CD4-positive, CD25-positive, alpha-beta regulatory T cell (primary cell): ENCODE results near the gene RPL41. TPM values are rescaled to one million over a fixed set of nuclear protein-coding genes. Genes with fewer than 3 reads are reported as not detected.

ENCODE experiments used
- ATAC-seq, 2 donors: fragments of 150-1000 bp; cut with Tn5 transposase; one replicate each; pipeline ENCODE4 v1.10.0; 2021; ENCODE audit warnings: low read depth in 2 of 2, moderate number of reproducible peaks in 2 of 2, moderate library complexity in 1 of 2
- DNase-seq, 3 donors: peaks; one replicate each; pipeline versions ENCODE4 v3.0.0 to v3.0.0-alpha.2; 2012 to 2022; ENCODE audit warnings: mixed read lengths in 1 of 3
- H3K27ac ChIP-seq: one replicate; pipeline ENCODE4 v1.7.0; 2013; ENCODE audit warnings: mild to moderate bottlenecking, low read length; ENCODE audit not compliant: insufficient read depth, poor library complexity, severe bottlenecking
- H3K27me3 ChIP-seq: one replicate; pipeline ENCODE4 v1.7.0; 2013; ENCODE audit warnings: low read length; ENCODE audit not compliant: control insufficient read depth, insufficient read depth
- H3K36me3 ChIP-seq: one replicate; pipeline ENCODE4 v1.7.0; 2013; ENCODE audit warnings: mild to moderate bottlenecking, low read length, moderate library complexity; ENCODE audit not compliant: control insufficient read depth, insufficient read depth
- H3K4me1 ChIP-seq: 2 replicates; pipeline ENCODE4 v1.7.0; 2013; ENCODE audit warnings: mild to moderate bottlenecking, low read length; ENCODE audit not compliant: insufficient read depth, control insufficient read depth, poor library complexity, severe bottlenecking
- H3K4me3 ChIP-seq: one replicate; pipeline ENCODE4 v1.7.0; 2013; ENCODE audit warnings: low read depth, mild to moderate bottlenecking, low read length, moderate library complexity
- H3K9me3 ChIP-seq, 2 experiments: 1 replicate in 1 of 2; 2 replicates in 1 of 2; pipeline ENCODE4 v1.7.0; 2013; ENCODE audit warnings: low read length in 2 of 2, mild to moderate bottlenecking in 1 of 2, moderate library complexity in 1 of 2; ENCODE audit not compliant: control insufficient read depth in 2 of 2
- H3K27ac Mint-ChIP-seq, 3 donors: one replicate each; pipeline ENCODE4 v1.8.0; 2020 to 2022; ENCODE audit warnings: mild to moderate bottlenecking in 3 of 3, mixed read lengths in 3 of 3, moderate library complexity in 2 of 3
- H3K27me3 Mint-ChIP-seq: one replicate; pipeline ENCODE4 v1.8.0; 2022; ENCODE audit warnings: mild to moderate bottlenecking, mixed read lengths
- H3K36me3 Mint-ChIP-seq: one replicate; pipeline ENCODE4 v1.8.0; 2020; ENCODE audit warnings: mixed read lengths
- H3K4me1 Mint-ChIP-seq, 4 donors: one replicate each; pipeline ENCODE4 v1.8.0; 2020 to 2022; ENCODE audit warnings: mixed read lengths in 4 of 4, mild to moderate bottlenecking in 1 of 4
- H3K4me3 Mint-ChIP-seq, 4 donors: one replicate each; pipeline ENCODE4 v1.8.0; 2020 to 2022; ENCODE audit warnings: mild to moderate bottlenecking in 4 of 4, mixed read lengths in 4 of 4, moderate library complexity in 3 of 4
- H3K9me3 Mint-ChIP-seq, 7 donors: one replicate each; pipeline ENCODE4 v1.8.0; 2020 to 2022; ENCODE audit warnings: mixed read lengths in 7 of 7, mild to moderate bottlenecking in 3 of 7, moderate library complexity in 2 of 7
- polyA plus RNA-seq, 4 donors: library from polyadenylated mRNA; unstranded; fragments of 300-500 nt; fragmentation: Illumina TruSeq; gene quantifications; one replicate each; pipeline ENCODE4 v1.2.3, GENCODE V29; 2021
- total RNA-seq: library from RNA; stranded (reverse); gene quantifications from one replicate; pipeline ENCODE4 v1.2.3, GENCODE V29; 2022

The RPL41 gene
- total and polyA plus RNA-seq, 5 donors from 2014 or later = 4,134 to 9,760 (median 8,410) TPM

DNA sequence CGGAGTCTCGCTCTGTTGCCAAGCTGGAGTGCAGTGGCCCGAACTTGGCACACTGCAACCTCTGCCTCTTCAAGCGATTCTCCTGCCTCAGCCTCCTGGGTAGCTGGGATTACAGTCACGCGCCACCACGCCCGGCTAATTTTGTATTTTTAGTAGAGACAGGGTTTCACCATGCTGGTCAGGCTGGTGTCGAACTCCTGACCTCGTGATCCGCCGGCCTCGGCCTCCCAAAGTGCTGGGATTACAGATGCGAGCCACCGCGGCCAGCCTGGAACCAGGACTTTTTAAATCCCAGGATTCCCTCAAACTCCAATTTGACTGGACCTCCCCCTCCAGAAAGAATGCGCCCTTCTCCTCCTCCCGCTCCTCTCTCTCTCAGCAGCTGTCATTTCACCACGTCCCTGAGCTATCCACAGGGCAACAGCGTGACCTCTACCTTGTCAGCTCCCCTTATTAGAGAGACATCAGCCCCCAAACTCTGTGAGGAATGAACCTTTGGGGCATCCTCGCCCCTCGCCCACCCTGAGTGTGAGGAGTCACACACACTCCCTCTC lies 13.6 kb downstream of the RPL41 start:
- Histone ChIP-seq H3K36me3 (peaks cover 46% of the 10 kb centered on the region), H3K9me3 (peaks cover 0 to 7% of the 10 kb centered on the region in 2 experiments)

DNA sequence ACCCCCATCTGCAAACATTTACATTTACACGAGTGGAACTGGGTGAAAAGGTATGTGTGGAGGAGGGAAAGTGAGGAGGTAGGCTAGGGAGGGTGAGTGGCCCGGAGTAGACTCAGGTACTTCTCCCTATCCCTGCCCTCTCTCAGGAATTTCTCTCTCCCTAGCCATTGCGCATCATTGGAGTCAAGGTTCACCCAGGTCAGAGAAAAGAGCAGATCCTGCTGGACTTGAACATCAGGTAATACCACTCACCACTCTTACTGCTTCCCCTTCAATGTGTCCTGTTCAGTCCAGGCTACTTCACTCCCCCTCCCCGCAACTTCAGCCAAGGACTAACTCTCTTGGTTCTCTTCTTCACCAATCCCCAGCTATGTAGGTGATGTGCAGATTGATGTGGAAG lies 14.4 kb downstream of the RPL41 start:
- peaks cover 54% of the 10 kb centered on the region for H3K36me3 ChIP-seq
- H3K4me1 ChIP-seq = peaks cover 35% of the 10 kb centered on the region
- peak overlapping the region; percentile 73 to 100 (median 93) for H3K4me3 Mint-ChIP-seq

More for the DNA sequence above, 13.6 kb downstream of the RPL41 start:
- no peak for DNase-seq
- Histone ChIP-seq H3K4me1 (peaks cover 42% of the 10 kb centered on the region), H3K4me3 (peak overlapping the region; percentile 91), H3K27me3 (no peaks in the 10 kb centered on the region), H3K27ac (peak overlapping the region; percentile 86)
- H3K36me3 Mint-ChIP-seq = peaks cover 41% of the 10 kb centered on the region
- H3K9me3 Mint-ChIP-seq = peaks cover 0 to 5% (median 1%) of the 10 kb centered on the region in 7 donors
- no peak for ATAC-seq
- peak overlapping the region; percentile 91 to 98 (median 92) for H3K27ac Mint-ChIP-seq
- H3K4me3 Mint-ChIP-seq = peak overlapping the region; percentile 87 to 100 (median 98)
- H3K27me3 Mint-ChIP-seq = no peaks in the 10 kb centered on the region
- H3K4me1 Mint-ChIP-seq = peaks cover 10 to 77% (median 51%) of the 10 kb centered on the region in 4 donors

DNA sequence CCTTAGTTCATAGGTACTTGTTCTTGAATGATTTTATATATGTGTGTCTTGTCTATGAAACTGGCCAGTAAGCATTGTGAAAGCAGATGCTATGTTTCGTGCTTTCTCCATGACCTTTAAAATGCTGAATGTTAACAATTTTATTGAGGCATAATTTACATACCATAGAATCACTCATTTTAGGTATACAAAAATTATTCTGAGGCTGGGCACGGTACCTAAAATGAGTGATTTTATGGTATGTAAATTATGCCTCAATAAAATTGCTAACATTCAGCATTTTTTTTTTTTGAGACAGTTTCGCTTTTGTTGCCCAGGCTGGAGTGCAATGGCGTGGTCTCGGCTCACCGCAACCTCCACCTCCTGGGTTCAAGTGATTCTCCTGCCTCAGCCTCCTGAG lies 18.5 kb downstream of the RPL41 start:
- no peaks in the 10 kb centered on the region for H3K27me3 Mint-ChIP-seq
- peaks cover 6 to 80% (median 54%) of the 10 kb centered on the region in 4 donors for H3K4me1 Mint-ChIP-seq
- no peak for DNase-seq
- H3K4me1 ChIP-seq = peaks cover 32% of the 10 kb centered on the region
- H3K27ac ChIP-seq = no peak overlapping the region
- H3K27me3 ChIP-seq = no peaks in the 10 kb centered on the region
- H3K9me3 Mint-ChIP-seq = peaks cover 0 to 5% (median 0%) of the 10 kb centered on the region in 7 donors
- peak overlapping the region in 1 of 4 donors; percentile 66 for H3K4me3 Mint-ChIP-seq
- ATAC-seq = no peak
- H3K36me3 Mint-ChIP-seq = peaks cover 73% of the 10 kb centered on the region
- H3K36me3 ChIP-seq = peaks cover 90% of the 10 kb centered on the region
- no peak overlapping the region for H3K27ac Mint-ChIP-seq
- peaks cover 0 to 7% of the 10 kb centered on the region in 2 experiments for H3K9me3 ChIP-seq
- H3K4me3 ChIP-seq = no peak overlapping the region

More for the DNA sequence above, 14.4 kb downstream of the RPL41 start:
- H3K9me3 ChIP-seq = peaks cover 0 to 7% of the 10 kb centered on the region in 2 experiments
- peak overlapping the region; percentile 58 for H3K4me3 ChIP-seq
- DNase-seq (no peak), ATAC-seq (no peak)
- no peaks in the 10 kb centered on the region for H3K27me3 ChIP-seq
- Mint-ChIP-seq H3K9me3 (peaks cover 0 to 5% (median 1%) of the 10 kb centered on the region in 7 donors), H3K27me3 (no peaks in the 10 kb centered on the region), H3K27ac (peak overlapping the region; percentile 74 to 92 (median 79)), H3K36me3 (peaks cover 43% of the 10 kb centered on the region), H3K4me1 (peaks cover 10 to 76% (median 52%) of the 10 kb centered on the region in 4 donors)
- H3K27ac ChIP-seq = peak overlapping the region; percentile 86

DNA sequence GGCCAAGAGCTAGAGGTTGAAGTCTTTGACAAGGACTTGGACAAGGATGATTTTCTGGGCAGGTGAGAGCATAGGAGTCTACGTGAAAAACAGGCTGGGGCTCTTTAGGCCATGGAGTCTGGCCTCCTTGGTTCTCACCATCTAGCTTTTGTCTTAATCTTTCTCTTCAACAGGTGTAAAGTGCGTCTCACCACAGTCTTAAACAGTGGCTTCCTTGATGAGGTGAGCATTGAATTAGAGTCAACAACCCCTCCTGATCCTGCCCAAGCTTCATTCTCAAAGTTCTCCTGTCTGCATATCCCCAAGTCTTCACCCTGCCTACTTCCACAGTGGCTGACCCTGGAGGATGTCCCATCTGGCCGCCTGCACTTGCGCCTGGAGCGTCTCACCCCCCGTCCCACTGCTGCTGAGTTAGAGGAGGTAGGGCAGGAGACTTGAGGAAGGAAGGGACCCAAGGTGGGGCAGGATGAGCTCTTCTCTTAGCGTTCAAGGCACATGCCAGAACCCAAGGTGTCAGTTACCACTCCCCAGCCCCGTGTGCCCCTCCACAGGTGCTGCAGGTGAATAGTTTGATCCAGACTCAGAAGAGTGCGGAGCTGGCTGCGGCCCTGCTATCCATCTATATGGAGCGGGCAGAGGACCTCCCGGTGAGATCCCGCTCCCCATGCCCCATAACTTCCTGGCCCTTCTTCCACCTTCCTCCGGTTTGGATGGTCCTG lies 21.6 kb downstream of the RPL41 start:
- H3K4me1 Mint-ChIP-seq = peaks cover 6 to 71% (median 42%) of the 10 kb centered on the region in 4 donors
- H3K4me3 Mint-ChIP-seq = peak overlapping the region in 3 of 4 donors; percentile 10 to 61 (median 53)
- H3K9me3 Mint-ChIP-seq = peaks cover 0 to 2% (median 0%) of the 10 kb centered on the region in 7 donors
- peaks cover 62% of the 10 kb centered on the region for H3K36me3 Mint-ChIP-seq
- H3K27me3 ChIP-seq = no peaks in the 10 kb centered on the region
- peaks cover 91% of the 10 kb centered on the region for H3K36me3 ChIP-seq
- no peaks in the 10 kb centered on the region for H3K27me3 Mint-ChIP-seq
- no peak overlapping the region for H3K27ac ChIP-seq
- H3K4me1 ChIP-seq = peaks cover 31% of the 10 kb centered on the region
- peak overlapping the region; percentile 67 to 90 (median 75) for H3K27ac Mint-ChIP-seq
- ATAC-seq = no peak
- H3K4me3 ChIP-seq = no peak overlapping the region
- no peaks in the 10 kb centered on the region for H3K9me3 ChIP-seq
- no peak for DNase-seq

DNA sequence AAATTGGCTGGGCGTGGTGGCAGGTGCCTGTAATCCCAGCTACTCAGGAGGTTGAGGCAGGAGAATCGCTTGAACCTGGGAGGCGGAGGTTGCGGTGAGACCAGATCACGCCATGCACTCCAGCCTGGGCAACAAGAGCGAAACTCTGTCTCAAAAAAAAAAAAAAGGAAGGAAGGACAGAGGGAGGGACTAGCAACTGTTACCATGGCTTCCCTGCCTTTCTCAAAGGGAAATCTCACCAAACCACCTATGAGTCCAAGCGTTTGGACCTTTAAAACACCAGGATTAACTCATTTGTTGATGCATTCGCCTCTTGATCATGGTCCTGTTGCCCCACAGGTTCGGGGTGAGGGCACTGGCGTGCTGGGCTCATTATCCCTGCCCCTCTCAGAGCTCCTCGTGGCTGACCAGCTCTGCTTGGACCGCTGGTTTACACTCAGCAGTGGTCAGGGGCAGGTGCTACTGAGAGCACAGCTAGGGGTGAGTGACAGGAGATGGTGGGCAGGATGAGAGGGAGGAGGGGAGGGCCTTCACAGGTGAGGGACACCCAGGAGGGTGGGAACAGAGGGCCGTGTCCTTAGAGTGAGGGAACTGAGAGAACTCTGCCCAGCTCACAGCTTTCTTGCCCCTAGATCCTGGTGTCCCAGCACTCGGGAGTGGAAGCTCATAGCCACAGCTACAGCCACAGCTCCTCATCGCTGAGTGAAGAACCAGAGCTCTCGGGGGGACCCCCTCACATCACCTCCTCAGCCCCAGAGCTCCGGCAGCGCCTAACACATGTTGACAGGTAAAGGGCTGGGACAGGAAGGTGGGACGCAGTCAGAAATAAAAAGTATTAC lies 25.7 kb downstream of the RPL41 start:
- H3K36me3 Mint-ChIP-seq = peaks cover 59% of the 10 kb centered on the region
- no peak overlapping the region for H3K4me3 ChIP-seq
- no peaks in the 10 kb centered on the region for H3K9me3 Mint-ChIP-seq
- ATAC-seq (no peak), DNase-seq (no peak)
- peaks cover 77% of the 10 kb centered on the region for H3K36me3 ChIP-seq
- peaks cover 6 to 56% (median 38%) of the 10 kb centered on the region in 4 donors for H3K4me1 Mint-ChIP-seq
- H3K4me3 Mint-ChIP-seq = no peak overlapping the region
- no peaks in the 10 kb centered on the region for H3K27me3 ChIP-seq
- peaks cover 32% of the 10 kb centered on the region for H3K4me1 ChIP-seq
- no peaks in the 10 kb centered on the region for H3K27me3 Mint-ChIP-seq
- peak overlapping the region in 2 of 3 donors; percentile 59 to 71 for H3K27ac Mint-ChIP-seq
- no peaks in the 10 kb centered on the region for H3K9me3 ChIP-seq
- no peak overlapping the region for H3K27ac ChIP-seq

DNA sequence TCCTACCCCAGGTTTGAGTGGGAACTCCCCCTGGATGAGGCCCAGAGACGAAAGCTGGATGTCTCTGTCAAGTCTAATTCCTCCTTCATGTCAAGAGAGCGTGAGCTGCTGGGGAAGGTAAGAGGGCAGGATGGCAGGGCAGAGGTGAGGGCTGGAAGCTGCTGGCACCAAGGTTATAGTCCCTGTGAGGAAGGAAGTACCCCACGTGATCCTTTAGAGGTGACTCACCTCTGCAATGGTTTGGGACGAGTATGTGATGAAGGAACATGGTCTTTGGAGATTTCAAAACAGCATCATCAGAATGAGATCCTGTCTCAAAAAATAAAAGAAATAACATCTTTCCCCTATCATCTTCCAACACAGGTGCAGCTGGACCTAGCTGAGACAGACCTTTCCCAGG lies 26.8 kb downstream of the RPL41 start:
- Mint-ChIP-seq H3K36me3 (peaks cover 48% of the 10 kb centered on the region), H3K4me1 (peaks cover 6 to 45% (median 33%) of the 10 kb centered on the region in 4 donors), H3K4me3 (peak overlapping the region in 2 of 4 donors; percentile 26 to 38), H3K27ac (peak overlapping the region; percentile 25 to 93 (median 74)), H3K9me3 (no peaks in the 10 kb centered on the region), H3K27me3 (no peaks in the 10 kb centered on the region)
- Histone ChIP-seq H3K4me1 (peaks cover 22% of the 10 kb centered on the region), H3K36me3 (peaks cover 67% of the 10 kb centered on the region), H3K27me3 (no peaks in the 10 kb centered on the region), H3K9me3 (no peaks in the 10 kb centered on the region), H3K4me3 (no peak overlapping the region), H3K27ac (peak overlapping the region; percentile 30)
- ATAC-seq = peak; percentile 78 to 82
- peak in 1 of 3 donors; percentile 30 for DNase-seq

DNA sequence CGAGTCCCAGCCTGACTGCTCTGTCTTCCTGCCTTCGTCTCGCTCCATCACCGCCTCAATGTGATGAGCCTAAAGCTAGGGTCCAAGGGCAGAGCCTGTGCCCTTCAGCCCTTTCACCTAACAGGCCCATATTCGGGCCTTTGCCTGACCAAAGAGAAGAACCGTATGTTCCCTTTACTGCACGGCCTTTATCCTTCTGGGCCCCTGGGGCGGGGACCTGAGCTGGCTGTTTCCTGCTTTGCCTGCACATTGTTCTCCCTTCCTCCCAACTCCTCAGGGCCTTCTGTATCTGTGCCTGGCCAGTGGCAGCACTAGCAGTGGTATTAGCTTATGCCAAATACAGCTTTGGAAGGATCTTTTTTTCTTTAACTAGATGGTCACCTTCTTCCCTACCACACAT lies 27.4 kb downstream of the RPL41 start:
- Mint-ChIP-seq H3K4me3 (no peak overlapping the region), H3K4me1 (peaks cover under 1 to 39% (median 26%) of the 10 kb centered on the region in 4 donors), H3K27ac (peak overlapping the region in 2 of 3 donors; percentile 74 to 93), H3K27me3 (no peaks in the 10 kb centered on the region), H3K9me3 (no peaks in the 10 kb centered on the region), H3K36me3 (peaks cover 42% of the 10 kb centered on the region)
- Histone ChIP-seq H3K4me3 (no peak overlapping the region), H3K36me3 (peaks cover 62% of the 10 kb centered on the region), H3K27me3 (no peaks in the 10 kb centered on the region), H3K27ac (no peak overlapping the region), H3K4me1 (peaks cover 16% of the 10 kb centered on the region), H3K9me3 (no peaks in the 10 kb centered on the region)
- ATAC-seq (no peak), DNase-seq (no peak)
